HG03439 (cell line): ENCODE measurements around the gene MYO7B.

ENCODE experiments used
- ATAC-seq: cut with Tn5 transposase; IDR thresholded peaks from one replicate; pipeline ENCODE4 v1.9.1; 2021; ENCODE audit warnings: mild to moderate bottlenecking, moderate library complexity; ENCODE audit not compliant: unreplicated experiment

The MYO7B gene

DNA sequence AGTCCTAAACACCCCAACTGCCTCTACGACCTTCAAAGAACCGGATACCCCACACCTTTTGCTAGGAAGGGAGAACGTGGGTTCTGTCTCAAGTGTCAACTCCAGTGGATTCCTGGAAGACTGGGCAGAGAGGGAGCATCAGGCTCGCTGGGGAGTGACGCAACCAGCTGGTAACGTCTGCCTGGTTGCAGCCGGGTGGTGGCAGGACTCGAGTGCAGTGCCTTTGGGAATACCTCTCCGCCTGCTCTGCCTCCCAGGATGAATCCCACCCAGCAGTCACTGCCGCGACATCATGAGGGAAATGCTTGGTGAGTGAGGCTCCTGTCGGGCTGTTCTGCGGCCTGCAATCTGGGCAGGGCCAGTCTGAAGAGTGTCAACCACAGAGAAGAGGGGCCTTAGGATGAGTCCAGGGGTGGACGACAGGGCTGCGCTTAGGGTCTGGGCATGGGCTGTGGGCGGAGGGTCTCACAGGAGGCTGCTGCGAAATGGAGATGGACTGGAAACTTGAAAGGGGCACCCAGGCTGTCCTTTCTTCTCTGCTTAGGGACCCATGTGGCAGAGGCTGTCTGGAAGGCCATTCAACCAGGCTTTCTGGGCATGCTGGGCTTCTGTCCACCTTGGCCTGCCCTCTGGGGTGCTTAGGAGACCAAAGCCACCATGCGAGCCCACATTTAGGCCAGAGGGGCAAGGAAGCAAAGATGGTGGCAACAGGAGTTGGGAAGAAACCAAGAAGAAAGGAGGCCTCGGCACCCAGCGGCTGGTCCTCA is 123.3 kb downstream of the MYO7B start:
- ATAC-seq: no peak

- ATAC-seq: no peak
These were observed 124.2 kb downstream of the MYO7B start for GRCh38 chr2:127659408-127660290.

GRCh38 chr2:127660291-127660578 is 124.8 kb downstream of the MYO7B start:
- no peak for ATAC-seq

DNA sequence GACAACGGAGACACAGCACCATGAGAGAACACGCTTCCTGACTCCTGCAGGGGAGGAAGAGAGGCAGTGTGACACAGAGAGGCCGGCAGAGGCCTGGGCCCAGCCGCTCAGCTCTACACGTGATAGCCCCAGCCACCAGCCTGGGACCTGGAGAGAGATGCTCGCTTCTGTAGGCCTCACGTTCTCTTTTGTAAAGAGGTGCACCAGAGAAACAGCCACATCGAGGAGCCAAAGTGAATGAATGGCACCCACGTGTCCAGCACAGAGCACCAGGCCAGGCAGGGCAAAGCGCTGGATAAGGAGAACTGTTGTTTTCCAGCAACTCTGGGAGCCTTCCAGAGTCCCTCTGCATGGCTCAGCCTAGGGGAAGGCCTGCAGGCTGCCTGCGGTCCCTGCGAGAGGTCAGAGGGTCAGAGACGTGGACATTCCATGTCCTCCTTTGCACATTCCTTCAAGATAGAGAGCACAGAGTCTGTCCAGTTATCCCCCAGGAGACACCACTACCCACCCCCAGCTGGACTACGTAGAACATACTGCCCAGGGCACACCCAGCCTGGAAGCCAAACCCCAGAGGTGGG is 125.7 kb downstream of the MYO7B start:
- ATAC-seq: no peak

- no peak for ATAC-seq
These were observed 126.5 kb downstream of the MYO7B start for GRCh38 chr2:127661949-127662510.

DNA sequence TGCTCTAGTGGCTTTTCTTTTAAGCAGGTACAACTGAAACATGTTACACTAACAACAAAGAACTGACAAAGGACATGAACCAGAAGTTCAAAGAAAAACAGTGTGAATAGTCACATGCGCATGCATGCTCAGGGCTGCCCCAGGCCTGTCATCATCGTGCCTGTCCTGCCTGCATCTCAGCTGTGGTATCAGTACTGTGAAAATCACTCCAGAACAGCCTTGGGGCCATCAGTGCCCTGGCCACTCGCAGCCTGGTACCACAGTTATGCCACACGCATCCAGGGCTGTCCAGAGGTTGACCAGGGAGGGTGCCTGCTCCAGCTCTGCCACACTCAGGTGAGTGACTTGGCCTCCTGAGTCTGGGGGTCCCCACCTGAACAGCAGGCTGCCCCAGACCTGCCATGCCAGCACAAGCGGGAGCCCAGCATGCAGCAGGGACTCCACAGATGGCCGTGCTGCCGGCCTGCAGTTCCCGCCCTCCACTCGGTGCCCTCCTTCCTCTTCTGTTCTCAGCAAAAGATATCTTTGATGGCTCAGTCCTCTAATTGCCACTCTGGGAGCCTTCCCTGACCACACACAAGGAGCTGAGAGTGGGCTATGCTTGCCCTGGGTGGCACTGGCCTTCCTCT is 127.6 kb downstream of the MYO7B start:
- no peak for ATAC-seq

GRCh38 chr2:127663566-127664064 is 128.1 kb downstream of the MYO7B start:
- no peak for ATAC-seq

DNA sequence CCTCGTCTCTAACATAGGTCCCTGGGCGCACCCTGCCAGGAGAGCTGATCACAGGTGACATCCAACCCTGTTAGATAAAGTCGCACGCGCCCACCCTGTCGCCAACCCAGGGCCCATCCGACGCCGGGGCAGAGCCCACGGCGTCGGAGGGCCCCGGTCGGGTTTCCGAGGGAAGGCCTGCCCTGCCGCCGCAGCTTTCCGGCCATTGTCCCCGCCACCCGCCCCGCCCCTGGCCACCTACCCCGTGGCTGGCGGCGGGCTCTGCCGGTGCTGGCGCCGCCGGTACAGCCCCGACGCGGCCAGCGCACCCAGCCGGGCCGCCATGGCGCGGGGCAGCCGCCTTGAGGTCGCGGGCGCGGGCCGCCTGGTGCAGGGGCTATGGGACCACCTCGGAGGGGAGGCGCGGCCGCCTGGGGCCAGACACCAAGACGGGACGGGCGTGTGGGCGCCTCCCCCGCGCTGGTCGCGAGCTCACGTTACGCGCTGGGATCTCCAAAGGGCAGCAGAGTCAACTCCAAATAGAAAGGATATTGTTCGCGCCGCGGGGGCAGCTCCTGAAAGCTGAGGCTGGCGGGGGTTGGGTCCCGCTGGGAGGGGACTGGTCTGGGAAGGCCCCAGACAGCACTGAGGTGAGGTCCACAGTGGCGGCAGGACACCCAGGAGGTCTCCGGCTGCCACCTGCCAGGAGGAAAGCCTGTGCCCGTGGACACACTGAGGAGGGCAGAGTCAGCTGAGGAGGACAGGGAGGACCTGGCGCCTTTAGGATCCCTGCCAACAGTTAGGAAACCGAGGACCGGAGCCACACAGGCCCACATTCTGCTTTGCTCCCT is 128.8 kb downstream of the MYO7B start:
- ATAC-seq: no peak

DNA sequence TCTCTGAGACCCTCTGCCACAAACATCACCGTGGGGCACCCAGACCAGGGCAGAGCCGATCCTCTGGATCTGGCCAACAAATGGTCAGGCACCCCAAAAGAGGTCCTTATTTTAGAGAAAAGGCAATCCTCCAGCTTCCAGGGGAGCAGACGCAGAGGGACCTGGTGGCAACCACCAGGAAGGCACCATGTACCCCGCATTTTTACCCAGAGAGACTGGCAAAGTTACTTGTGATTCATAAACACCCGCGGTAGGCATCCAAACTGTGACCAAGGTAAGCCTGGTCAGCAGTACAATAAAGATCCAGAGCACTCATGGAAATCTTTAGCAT is 129.4 kb downstream of the MYO7B start:
- no peak for ATAC-seq

DNA sequence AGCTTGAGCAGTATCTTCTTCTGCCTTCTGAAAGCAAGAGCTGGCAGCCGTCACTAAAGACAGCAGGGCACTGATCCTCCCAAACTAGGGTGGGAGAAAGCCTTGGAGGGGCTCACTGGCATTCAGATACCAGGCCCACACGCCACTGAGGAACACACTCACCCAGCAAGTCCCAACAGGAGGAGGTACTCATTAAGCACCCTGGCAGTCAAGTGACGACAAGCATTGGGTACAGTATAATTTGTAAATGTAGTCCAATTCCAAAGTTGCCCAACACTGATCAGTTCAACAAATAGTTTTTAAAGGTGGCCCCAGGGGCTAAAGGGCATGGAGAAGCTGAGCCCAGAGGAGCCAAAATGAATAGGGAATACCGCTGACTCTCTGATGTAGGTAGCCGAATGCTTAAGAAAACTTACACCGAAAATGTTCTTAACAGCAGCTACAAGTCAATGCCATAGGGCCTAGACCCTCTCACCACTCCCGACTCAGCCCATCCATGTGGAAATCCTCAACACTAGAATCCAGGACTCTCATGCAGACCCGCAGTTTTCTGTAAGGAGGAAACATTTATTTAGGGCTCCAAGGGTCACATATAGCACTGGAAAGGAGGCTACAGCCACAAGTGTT is 129.9 kb downstream of the MYO7B start:
- no peak for ATAC-seq

DNA sequence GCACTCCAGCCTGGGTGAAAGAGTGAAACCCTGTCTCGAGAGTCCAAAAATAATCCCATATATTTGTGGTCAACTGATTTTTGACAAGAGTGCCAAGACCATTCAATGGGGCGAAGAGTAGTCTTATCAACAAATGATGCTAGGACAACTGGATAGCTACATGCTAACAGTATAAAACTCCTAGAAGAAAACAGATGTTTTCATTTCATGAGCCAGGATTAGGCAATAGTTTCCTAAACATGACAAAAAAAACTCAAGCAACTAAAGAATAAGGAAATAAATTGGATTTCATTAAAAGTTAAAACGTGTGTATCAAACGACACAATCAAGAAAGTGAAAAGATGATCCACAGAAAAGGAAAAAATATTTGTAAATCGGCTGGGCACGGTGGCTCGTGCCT is 133.6 kb downstream of the MYO7B start:
- ATAC-seq: no peak

GRCh38 chr2:127670055-127670956 is 134.8 kb downstream of the MYO7B start:
- ATAC-seq: no peak

DNA sequence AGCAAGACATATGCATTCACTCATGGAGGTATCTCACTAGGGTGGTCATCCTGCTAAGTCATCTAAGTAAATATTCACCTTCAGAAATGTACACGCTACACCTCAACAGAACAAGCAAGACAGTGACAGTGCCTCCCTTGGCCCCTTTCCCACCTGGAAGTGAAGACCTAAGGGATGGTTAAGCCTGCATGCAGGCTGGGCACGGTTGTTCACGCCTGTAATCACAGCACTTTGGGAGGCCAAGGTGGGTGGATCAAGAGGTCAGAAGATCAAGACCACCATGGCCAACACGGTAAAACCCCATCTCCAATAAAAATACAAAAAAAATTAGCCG is 135.4 kb downstream of the MYO7B start:
- no peak for ATAC-seq

DNA sequence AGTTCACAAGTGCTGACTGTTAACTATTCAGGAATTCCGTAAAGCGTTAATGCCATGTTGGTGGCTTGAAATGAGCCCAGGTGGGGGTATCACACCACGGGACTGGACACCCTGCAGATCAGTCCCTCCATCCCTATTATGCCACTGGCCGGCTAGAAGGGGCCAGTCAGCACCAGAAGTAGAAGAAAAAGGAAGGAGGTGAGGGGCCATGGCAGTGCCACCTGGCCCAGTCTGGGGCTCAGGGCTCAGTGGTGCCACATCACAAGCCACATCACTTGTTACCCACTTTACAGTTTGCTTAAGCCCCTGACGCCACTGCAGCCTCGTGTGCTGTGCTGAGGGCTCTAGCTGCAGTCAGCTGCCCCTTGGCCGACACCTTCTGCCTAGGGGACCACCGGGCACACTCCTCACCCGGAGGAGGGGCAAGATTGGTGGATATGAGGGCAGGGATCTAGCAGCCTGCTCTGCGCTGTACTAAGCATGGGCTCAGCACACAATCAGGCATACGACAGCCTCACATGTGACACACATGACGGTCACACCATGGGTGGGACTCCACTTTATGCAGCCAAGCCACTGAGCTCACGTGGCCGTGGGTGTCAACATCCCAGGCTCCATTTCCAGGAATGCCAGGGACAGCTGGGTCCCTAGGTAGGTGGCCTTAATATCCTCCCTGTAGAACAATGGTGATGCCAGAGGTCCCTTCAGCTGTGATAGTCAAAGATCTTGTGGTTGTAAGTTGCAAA is 136.2 kb downstream of the MYO7B start:
- no peak for ATAC-seq

- ATAC-seq: no peak
These were observed 137.1 kb downstream of the MYO7B start for GRCh38 chr2:127672341-127673224.

GRCh38 chr2:127673291-127674069 is 138.0 kb downstream of the MYO7B start:
- no peak for ATAC-seq
